Measurements from ENCODE around the gene ANKRD13D.

The ANKRD13D gene

DNA sequence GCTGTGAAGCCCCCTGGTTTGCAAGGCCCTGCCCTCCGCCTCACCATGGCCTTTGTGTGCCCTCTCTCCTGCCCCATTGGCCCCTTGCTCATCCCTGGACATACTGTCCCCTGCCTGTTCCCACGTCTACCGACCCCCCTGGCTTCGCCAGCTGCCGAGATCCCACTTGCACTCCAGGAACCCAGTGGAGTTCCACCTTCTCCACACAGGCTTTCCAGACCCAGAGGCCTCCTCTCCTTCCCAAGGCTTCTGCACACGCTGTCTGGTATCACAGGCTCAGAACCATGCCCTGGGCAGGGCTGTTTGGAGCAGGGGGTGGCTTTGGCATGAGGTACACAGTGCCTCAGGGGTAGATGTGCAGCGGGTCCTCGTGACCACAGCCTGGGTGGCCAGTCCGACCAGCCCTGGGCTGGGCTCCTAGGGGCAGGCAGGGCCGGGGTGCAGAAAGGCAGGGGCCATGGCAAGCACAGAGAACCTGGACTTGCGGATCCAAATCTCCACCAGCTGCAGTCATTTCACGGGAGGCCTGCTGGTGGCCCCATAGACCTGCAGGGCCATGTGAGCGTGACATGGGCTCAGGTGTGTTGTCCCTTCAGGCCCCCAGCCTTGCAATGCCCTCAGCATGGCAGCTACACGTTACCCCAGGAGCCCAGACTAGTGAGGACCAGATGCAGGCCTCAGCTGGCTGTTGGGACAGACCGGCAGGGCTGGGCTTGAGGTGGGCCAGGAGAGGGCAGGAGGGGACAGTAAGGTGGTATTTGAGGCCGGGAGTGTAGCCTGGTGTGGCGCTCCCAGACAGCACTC lies 13.3 kb upstream of the ANKRD13D start:
- DNase-seq = no peak

DNA sequence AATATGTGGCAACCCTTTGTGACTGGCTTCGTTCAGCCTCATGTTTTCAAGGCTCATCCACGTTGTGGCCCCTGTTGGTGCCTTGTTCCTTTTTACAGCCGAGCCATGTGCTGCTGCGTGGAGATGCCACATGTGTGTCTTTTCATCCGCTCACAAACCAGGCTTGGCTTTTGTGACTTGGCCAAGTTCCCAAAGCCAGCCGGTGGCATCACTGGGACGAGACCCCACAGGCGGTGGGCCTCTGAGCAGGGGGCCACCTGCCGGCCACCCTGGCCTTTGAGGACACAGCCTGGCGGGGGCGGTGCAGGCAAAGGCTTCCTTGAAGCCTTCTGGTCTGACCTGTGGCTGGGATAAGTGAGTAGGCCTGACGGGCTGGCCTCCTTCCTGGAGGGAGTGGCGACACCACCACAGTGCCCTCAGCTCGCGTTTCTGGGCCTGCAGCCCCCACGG lies 12.3 kb upstream of the ANKRD13D start:
- DNase-seq = no peak

DNA sequence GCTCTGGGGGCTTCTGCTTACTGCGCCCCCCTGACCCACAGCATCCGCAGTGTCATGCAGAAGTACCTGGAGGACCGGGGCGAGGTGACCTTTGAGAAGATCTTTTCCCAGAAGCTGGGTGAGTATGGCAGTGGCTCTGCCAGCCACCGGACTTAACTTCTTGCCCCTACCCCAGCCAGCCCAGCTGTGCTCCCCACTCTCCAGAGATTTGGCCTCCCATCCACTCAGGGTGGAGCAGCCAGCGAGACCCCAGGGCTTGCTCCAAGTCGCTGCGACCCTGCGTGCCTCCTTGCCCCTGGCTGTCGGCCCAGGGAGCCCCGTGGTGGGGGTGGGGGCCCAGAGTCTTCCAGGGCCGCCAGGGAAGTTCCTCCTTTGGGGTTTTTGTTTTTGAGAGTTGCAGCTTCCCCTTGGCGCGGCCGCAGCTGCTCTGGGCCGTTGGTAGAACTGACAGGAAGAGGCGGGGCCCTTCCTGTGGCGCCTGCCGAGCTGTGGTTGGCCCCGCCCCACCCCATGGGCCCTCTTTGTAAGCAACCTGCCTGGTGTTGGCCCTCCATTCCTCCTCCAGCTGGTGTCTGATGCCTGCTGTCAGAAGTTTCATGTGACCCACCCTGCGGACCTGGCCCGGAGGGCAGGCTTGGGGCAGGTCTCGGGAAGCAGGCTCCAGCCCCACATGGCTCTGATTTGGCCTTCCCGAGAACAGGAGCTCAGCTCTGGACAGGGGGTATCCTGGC lies 11.7 kb upstream of the ANKRD13D start:
- DNase-seq = no peak

DNA sequence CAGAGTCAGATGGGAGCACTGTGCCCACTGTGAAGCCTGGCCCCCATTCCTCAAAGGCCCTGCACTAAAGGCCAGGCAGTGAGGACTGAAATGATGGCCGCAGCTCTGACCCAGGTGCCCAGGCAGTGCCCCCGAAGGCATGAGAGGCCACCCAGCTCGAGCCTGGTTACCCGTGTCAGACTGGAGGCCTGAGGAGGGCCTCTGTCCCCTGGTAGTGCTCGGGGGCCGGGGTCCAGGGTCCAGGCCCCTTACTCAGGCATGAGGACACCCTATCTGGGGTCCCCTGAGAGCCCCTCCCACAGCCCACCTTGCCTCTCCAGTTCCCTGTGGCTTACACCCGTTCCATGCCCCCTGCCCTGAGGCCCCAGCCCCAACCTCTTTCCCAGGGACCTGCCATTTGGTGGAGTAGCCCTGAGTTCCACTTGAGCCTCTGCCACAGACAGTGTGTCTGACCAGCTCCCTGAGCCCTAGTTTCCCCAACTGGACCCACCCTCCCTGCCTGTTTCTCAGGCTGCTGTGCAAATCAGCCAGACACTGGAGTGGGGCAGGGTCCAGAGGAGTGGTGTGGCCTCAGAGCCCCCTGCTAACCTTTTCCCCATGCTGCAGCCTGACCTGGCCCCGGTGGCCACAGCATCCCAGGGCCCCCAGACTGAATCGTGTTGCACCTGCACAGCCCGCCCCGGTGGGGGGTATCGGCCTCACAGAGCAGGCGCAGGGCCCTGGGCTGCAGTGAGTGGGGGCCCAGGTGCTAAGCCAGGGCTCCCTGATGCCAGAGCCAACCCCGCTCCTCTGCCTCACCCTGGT lies 10.8 kb upstream of the ANKRD13D start:
- DNase-seq = no peak

DNA sequence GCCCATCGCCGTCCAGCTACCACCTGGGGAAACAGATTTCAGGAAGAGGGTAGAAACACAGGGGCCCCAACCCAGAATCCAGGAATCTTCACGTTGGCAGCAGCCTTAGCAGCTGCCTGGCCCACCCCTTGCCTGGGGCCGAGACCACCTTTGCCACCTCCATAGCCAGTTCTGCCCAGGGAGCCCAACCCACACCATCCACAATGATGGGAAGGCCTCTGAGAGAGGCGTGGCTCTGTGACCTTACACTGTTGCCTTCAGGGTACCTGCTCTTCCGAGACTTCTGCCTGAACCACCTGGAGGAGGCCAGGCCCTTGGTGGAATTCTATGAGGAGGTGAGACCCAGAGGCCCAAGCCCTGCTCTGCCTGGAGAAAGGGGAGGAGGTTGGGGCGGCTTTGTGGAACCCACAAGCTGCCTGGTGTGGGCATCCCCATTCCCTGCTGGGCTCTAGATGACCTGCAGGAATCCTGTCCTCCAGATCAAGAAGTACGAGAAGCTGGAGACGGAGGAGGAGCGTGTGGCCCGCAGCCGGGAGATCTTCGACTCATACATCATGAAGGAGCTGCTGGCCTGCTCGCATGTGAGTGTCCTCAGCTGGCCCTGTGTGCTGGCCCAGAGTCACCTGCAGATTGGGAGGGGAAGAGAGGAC lies 10.0 kb upstream of the ANKRD13D start:
- no peak for DNase-seq

DNA sequence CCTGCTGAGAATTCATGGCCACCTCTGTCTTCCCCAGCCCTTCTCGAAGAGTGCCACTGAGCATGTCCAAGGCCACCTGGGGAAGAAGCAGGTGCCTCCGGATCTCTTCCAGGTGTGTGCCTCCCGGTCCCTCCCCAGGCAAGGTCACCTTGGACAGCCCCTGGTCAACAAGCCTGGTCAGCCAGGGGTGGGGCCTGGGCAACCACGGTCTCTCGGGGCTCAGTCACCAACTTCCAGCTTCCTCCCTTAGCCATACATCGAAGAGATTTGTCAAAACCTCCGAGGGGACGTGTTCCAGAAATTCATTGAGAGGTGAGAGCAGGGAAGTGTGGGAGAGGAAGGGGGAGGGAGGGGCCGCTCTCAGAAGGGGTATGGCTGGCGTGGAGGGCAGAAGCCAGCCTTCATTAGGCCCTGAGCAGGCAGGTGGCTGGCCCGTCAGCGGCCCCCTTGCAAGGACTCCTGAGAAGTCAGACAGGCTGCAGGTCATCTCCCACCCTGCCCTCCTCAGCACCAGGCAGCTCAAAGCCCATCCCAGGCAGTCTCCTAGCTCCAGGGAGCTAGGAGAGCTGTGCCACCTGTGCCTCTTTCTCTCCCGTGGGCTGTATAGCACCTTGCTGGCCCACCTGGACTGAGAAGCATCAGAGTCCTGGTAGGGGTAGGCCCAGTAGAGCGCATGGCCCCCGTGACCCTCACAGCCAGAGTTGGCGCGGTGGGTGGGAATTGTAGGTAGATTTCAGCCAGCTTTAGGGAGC lies 9.3 kb upstream of the ANKRD13D start:
- no peak for DNase-seq

DNA sequence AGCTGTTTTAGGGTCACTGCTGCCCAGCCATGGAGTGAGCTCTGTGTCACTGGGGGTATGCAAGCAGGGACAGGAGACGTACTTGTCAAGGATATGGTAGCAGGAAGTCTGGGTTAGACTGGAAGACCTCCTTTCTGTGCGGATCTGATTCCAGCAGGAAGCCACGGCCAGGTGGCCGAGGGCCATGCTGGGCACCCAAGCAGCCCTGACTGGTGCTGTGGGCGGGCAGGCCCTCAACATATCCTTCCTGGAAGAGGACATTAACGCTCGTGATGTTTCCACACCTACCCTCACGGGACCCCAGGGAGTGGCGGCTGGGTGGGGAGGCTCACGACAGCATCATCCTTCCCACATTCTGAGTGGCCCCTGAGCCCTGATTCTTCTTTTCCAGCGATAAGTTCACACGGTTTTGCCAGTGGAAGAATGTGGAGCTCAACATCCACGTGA lies 8.7 kb upstream of the ANKRD13D start:
- DNase-seq = no peak

DNA sequence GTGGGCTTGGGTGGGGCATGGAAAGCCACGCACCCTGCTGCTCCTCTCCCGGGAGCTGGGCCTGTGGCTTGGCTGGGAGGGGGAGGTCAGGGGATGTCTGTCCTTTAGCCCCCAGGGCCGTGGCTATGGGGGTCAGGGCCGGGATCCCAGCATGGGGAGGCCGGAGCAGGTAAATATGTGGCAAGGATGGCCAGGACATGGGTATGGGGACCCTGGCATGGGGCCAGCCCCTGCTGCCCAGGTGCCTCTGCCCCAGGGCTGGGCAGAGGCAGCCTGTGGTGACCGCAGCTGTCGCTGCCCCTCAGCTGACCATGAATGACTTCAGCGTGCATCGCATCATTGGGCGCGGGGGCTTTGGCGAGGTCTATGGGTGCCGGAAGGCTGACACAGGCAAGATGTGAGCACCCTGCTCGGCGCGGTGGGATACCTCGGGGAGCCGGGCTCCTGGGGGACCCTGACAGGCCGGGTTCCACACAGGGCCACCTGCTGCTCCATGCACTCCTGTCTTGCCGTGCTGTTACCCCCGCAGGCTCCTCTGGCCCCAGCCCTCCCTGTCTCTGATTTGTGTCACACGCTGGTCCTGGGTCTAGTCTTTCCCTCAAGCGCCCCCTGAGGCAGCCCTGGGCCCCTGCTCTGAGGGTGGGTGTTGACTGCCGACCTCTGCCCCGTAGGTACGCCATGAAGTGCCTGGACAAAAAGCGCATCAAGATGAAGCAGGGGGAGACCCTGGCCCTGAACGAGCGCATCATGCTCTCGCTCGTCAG lies 8.1 kb upstream of the ANKRD13D start:
- DNase-seq = no peak

DNA sequence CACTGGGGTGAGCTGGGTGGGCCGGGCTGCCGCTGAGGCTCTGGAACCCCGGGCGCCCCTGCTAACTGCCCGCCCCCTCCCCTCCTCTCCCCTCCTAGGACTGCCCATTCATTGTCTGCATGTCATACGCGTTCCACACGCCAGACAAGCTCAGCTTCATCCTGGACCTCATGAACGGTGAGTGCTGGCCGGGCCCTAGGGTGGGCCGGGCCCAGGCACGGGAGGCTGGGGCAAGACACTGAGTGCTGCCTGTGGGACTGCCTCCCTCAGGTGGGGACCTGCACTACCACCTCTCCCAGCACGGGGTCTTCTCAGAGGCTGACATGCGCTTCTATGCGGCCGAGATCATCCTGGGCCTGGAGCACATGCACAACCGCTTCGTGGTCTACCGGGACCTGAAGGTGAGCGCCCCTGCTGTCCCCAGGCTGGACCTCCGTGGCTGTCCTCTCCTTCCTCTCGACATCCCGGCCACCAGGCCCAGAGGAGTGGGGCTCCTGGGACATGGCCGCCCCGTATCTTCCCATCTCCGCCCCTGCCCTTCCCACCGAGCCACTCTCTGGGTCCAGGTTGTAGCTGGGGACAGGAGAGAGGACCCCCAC lies 7.5 kb upstream of the ANKRD13D start:
- no peak for DNase-seq

DNA sequence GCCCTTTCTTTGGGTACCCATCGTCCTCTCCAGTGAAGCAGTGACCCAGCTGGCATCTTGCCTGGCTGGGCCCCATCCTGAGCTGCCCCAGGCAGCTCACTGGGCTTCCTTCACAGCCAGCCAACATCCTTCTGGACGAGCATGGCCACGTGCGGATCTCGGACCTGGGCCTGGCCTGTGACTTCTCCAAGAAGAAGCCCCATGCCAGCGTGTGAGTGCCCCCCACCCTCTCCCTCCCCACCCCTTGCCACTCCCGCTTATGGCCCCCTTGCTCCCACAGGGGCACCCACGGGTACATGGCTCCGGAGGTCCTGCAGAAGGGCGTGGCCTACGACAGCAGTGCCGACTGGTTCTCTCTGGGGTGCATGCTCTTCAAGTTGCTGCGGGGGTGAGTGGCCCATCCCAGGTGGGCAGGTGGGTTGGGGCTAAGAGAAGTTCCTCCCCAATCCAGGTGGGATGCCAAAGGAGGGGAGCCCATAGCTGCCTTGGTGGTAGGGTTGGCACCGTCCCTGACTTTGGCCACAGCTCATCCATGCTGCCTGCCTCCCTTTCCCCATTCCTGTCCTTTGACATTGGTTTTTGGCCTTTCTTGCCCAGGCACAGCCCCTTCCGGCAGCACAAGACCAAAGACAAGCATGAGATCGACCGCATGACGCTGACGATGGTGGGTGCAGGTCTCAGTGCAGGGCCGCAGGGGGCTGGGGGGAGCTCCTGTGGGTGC lies 6.8 kb upstream of the ANKRD13D start:
- DNase-seq = no peak

DNA sequence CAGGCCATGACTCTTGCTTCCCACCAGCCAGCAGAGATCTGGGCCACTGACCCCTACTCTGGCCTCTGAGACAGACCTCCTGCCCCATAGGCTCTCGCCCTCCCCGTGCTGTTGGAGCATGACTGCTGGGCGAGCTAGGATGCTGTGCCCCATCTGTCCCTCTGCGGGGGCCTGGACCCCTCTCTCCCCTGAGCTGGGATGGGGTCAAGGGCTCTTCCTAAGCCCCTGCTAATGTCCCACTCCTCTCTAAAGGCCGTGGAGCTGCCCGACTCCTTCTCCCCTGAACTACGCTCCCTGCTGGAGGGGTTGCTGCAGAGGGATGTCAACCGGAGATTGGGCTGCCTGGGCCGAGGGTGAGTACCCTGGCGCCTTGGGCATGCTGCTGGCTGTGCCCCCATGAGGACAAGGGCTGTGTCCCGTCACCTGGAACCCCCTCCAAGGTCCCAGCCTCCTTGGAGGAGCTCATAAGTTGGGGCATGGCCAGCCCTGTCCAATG lies 6.2 kb upstream of the ANKRD13D start:
- DNase-seq = no peak

DNA sequence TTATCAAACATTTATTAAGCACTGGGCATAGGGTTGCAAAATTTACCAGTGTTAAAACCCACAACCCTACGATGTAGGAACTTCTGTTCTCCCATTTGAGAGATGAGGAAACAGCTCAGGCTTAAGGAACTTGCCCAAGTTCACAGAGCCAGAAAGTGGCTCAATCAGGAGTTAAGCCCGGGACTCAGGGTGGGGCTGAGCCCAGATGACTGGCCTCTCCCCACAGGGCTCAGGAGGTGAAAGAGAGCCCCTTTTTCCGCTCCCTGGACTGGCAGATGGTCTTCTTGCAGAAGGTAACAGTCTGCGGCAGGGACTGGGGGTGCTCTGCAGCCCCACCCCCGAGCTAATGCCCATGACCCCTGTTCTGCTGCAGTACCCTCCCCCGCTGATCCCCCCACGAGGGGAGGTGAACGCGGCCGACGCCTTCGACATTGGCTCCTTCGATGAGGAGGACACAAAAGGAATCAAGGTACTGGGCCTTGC lies 5.6 kb upstream of the ANKRD13D start:
- no peak for DNase-seq

DNA sequence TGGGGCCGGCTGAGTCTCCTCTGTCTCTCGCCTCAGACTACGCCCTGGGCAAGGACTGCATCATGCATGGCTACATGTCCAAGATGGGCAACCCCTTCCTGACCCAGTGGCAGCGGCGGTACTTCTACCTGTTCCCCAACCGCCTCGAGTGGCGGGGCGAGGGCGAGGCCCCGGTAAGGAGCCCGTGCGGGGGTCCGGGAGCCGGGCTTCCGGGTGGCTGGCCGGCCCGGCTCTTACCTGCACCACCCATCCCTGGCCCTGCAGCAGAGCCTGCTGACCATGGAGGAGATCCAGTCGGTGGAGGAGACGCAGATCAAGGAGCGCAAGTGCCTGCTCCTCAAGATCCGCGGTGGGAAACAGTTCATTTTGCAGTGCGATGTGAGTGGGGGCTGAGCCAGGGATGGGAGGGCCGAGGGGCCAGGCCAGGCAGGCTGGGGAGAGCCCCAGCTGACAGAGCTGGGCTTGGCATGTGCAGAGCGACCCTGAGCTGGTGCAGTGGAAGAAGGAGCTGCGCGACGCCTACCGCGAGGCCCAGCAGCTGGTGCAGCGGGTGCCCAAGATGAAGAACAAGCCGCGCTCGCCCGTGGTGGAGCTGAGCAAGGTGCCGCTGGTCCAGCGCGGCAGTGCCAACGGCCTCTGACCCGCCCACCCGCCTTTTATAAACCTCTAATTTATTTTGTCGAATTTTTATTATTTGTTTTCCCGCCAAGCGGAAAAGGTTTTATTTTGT lies 4.1 kb upstream of the ANKRD13D start:
- no peak for DNase-seq

DNA sequence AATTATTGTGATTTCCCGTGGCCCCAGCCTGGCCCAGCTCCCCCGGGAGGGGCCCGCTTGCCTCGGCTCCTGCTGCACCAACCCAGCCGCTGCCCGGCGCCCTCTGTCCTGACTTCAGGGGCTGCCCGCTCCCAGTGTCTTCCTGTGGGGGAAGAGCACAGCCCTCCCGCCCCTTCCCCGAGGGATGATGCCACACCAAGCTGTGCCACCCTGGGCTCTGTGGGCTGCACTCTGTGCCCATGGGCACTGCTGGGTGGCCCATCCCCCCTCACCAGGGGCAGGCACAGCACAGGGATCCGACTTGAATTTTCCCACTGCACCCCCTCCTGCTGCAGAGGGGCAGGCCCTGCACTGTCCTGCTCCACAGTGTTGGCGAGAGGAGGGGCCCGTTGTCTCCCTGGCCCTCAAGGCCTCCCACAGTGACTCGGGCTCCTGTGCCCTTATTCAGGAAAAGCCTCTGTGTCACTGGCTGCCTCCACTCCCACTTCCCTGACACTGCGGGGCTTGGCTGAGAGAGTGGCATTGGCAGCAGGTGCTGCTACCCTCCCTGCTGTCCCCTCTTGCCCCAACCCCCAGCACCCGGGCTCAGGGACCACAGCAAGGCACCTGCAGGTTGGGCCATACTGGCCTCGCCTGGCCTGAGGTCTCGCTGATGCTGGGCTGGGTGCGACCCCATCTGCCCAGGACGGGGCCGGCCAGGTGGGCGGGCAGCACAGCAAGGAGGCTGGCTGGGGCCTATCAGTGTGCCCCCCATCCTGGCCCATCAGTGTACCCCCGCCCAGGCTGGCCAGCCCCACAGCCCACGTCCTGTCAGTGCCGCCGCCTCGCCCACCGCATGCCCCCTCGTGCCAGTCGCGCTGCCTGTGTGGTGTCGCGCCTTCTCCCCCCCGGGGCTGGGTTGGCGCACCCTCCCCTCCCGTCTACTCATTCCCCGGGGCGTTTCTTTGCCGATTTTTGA lies 3.3 kb upstream of the ANKRD13D start:
- no peak for DNase-seq

DNA sequence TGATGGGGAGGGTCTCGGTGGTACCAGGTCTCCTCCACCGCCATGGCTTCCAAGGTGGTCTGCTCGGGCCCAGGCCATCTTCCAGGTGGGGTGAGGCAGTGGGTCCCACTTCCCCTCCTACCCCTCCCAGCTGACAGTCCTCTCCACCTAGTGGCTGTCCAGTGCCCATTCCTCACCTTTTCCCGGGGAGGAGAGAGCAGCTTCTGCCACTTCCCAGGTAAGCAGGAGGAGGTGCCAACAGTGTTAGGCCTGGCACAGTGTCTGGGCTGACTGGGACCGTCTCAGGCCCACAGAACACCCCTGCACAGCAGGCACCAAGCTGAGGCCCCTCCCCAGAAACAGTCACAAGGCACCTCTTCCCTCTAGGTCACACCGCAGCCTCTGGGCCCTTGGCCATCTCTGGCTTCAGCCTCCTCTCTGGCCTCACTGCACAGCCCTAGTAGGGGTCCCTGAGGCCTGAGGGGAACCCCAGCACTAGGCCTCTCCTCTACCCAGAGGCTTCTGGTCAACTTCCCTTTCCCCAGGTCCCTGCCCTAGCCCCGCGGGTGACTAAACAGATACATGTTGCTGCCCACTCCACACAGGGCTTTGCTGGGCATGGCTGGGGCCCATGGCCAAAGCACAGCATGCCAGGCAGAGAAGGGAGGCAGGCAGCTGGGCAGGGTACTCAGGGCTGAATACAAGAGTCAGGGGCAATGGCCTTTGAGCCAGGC lies 2.3 kb upstream of the ANKRD13D start:
- DNase-seq = no peak

DNA sequence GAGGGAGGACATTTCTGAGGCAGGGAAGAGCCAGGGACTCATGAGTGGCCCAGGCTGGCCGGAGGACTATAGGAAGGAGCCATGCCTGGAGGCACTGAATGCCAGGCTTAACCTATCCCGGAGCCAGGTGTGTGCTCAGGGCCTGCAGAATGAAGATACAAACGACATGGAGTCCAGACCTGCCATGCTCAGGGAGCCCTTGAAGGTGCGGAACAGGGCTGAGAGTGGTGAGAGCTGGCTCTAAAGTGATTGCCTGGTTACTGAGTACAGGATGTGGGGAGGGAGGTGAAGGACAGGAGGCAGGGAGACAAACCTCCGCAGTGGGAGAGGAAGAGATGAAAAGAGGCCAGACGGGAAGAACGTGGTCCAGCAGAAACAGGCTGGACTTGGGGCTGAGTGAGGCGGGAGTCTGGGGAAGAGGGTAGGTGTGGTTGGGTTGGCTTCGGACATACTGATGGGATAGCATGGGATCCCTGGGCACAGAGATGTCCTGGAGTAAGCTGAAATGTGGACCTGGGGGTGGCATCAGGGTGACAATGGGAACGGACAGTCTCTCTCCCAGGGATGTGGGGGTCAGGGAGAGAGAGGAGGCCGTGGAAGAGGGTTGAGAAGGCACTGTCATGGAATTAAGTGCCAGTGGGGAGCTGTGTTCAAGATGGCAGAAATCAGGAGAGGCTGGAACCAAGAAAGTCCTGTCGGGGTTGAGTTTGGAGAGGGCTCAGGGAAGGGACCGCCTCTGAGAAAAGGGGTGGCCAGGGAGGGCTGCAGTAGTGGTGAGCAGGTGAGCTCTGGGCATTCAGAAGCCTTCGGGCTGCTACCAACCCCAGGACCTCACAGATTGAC lies 1.5 kb upstream of the ANKRD13D start:
- DNase-seq = no peak

DNA sequence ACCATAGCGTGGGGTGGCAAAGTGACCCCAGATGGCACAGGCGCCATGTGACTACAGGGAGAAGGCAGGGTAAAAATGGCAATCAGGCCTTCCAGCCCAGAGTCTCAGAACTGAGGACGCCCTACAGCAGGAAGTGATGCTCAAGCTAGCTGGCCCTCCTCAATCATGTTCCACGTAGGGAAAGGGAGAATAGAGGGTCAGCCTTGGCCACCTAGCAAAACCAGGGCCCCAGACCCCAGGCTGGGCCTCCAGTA lies 978 bp upstream of the ANKRD13D start:
- no peak for DNase-seq

All from DMS79 (cell line).